ENCODE measurements around the gene LRRC25.

LRRC25 gene

DNA sequence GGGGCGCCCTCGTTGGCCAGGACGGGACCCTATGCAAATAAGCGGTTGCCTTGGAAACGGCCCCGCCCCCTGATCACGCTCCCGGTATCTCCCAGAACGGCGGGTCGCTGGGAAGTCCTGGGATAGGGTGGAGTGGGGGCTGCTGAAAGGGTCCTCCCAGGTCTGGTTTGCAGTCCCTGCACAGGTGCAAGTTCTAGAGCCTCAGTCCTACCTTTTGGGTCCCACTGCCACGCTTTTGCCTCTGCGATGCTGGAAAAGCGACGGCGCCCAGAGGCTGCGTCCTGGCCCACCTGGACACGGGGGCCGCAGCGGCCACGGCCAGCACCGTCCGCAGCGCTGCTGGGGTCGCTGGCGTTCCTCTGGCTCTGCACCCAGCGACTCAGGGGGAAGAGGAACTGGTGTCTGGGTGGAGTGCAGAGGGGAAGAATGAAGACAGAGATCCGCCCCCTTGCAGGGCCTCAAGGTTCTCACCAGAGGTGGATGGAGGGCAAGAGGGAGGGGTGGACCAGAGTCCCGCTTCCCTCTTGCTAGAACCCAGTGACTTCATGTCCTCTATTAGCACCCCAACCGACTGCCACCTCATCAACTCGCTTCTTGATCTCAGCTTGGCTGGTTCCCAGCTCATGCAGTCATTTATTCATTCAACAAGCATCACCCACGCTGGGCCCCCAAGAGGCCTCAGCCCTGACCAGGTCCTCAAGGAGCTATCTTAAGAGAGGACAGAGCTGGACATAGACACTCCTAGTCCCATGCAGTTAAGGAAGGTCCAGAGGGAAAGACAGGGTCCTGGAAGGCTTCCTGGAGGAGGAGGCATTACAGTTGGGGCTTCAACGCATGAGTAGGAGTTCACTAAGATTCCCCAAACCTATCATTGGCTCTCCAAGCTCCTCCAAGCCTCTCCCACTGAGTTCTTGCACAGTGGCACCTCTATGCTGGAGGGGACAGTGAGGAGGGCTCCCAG lies at the start of gene LRRC25:
Gene LRRC25, minus strand, starts transcription at position 381 of the 961 bp plus-strand sequence. CDS start 659 bp downstream, outside the sequence.
- DNase-seq, result no peak

GRCh38 chr19:18446811-18447359 lies 49.5 kb upstream of the LRRC25 start:
- DNase-seq, result no peak

GRCh38 chr19:18446145-18446810 lies 48.9 kb upstream of the LRRC25 start:
- no peak for DNase-seq

DNA sequence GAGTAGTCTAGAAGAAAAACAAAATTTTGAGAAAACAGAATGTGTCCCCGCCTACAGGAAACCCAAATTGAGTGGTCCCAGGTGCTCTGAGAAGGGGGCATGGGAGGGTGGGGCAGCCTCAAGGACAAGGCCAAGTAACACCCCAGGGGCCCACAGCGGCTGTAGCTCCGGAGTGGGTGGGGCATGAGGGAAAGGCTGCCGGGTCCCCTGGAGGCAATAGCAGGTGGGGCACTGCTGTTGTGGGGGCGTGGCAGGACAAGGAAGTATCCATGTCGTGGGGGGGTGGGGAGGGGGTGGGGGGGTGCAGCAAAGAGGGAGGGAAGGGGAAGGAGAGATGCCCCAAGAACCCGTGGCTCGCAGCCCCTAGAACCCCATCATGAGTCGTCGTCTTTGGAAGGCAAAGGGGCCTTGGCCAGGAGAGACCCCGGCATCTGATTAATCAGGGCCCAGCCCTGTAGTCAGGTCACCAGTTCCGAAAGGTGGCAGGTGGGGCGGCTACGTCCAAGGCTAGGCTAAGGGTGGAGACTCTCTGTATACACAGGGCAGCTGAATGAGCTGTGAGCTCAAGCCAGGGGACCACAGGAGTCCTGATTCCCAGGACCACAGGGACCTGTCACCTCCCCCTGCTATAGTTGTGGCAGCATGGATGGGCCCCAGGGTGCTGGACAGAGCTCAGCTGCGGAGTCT lies 48.0 kb upstream of the LRRC25 start:
- no peak for DNase-seq

DNA sequence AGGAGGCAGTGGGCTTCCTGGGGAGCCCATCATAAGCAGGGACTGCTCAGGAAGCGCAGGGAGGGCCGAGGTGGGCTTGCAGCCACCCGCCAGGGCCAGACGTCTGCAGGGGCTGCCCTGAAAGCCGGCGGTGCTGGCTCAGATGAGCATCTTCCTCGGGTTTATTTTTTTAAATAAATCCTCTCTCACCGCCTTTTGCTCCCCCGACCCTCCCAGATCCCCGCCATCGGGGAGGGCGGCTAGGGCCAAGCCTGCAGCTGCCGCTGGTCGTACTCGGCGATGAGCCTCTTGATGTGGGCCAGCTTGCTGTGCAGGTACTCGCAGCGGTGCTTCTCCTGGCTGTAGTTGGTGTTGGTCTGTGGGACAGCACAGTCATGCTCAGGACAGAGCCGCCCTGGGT lies 47.1 kb upstream of the LRRC25 start:
- no peak for DNase-seq

- no peak for DNase-seq
These were observed 46.4 kb upstream of the LRRC25 start for GRCh38 chr19:18443831-18444230.

DNA sequence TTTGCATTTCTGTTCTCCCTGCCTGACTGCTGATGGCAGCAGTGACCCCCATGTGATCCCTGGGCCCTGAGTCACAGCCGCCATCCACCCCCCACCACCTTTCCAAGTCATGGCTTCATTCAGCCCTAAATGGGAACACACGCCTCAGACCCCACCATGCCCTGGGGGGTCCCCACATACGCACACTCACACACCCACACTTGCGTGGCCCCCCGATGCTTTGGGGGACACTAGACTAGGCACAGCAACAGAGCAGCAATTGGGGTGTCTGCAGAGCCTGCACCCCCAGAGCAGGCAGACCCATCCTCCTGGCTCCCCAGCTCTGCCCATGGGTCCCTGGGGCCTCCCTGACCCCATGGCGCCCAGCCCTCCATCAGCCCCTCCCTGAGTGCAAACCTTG lies 46.0 kb upstream of the LRRC25 start:
- no peak for DNase-seq

GRCh38 chr19:18442941-18443340 lies 45.5 kb upstream of the LRRC25 start:
- no peak for DNase-seq

DNA sequence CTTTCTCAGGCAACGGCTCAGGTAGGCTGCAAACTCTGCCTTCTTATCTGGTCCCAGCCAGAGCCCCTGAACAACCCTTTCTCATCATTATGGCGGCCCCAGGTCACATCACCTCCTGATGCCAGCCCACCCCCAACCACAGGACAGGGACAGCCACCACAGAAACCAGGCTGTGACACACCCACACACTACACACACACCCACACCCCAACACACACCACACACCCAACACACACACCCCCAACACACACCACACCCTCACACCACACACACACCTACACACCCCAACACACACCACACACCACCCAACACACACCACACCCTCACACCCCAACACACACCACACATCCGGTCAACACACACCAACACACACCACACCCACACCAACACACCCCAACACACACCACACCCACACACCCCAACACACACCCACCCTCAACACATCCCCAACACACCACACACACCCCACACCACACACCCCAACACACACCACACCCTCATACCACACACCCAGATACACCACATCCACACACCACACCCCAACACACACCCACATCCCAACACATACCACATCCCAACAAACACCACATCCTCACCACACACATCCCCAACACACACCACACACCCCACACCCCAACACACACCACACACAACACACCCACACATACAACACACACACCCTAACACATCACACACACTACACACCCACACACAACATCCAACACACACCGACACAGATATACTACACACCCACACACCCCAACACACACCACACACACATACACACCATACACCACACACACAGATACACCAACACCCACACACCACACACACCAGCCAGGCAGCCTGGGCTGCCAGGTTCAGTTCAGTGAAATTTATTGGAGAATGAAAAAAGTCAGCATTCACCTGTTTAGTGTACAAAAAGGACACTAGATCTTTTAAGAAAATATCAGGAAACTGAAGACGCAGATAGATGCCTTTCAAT lies 44.7 kb upstream of the LRRC25 start:
- DNase-seq, result no peak

DNA sequence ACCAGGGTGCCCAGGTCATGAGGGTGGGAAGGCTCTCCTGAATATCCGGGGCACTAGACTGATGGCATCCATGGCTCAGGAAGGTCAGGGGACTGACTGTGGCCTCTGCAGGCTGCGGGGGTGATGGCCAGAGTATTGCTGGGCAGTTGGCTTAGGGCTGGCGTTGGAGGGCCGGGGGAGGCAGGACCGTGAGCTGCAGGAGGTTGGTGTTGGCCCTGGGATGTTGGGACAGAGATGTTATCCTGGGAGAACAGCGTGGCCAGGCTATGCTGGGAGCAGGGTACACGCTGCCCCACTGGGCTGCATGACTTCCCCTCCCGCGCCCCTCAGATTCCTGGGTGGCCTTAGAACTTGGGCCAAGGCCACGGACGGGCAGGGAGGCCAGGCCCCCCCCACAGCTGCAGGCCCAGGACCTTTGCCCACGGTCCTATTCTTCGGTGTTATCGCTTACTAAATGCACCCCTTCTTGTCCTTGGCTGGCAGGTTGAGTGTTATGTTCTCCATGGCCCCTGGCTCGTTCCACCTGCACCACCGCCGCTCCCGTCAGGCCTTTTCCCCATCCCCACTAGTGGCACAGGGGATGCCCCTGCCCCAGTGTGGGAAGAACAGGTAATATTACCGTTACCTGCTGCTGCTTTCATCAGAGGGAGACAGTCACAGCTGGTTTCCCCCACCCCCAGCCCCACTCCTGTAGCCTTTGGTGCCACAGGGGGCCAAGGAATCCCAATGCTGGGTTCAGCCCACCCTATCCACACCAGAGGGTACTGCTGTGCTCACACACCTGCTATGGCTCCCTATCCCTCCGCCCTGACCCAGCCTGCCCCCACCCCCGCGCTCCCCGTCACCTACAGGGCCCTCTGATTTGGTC lies 43.7 kb upstream of the LRRC25 start:
- no peak for DNase-seq

DNA sequence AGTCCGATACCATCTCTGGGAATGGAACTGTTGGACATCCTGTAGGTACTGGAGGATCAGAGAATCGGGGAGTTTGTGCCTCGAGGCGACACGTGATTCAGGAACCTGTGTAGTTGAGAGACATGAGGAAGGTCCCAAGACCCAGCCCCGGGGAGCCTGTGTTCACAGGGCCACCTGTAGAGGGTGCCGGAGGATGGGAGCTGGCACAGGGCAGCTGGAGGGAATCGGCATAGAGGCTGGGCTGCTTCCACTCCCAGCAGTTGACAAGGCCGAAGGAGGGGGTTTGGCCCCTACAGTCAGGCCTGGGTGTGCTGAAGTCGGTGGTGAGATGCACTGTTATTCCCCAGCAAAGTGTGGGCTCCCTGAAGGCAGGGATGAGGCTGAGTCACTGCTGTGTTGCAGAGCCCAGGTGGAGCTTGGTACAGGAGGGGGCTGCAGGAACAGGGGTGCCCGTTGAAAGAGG lies 43.0 kb upstream of the LRRC25 start:
- DNase-seq, result no peak

GRCh38 chr19:18439910-18440237 lies 42.5 kb upstream of the LRRC25 start:
- no peak for DNase-seq

DNA sequence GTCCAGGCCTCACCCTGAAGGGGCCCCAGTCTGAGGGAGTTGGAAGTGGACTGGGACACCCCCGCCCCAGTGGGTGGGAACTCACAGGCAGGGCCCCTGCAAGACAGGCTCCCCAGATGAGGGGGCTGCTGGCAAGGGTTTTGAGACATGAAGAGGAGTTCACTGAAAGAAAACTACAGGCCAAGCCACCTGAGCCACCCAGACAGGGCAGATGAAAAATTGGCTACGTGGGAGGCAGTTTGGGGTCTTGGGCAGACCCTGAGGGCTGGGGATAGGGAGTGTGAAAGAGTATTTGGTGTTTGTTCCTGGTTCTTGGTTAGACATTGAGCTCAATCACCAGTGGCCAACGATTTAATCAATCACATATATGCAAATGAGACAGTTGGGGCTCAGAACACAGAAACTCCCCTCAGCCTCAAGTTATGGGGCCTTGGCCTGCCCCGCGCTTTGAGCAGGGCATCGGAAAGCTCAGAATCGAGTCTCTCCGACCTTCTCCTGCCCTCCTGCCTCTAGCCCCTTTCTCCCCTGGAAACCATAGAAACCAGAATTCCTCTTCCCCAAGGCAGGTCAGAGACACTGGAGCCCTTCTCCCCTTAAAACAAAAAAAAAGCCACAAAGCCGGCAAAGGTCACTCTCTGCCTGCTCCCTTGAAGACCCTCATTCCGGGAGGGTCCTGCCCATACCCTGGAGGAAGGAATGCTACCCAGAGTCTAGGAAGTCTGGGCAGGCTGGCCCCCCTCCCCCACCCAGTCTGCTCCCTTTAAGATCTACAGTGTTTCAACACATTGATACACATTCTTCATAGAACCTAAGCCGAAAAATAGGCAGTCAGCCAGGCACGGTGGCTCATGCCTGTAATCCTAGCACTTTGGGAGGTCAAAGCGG lies 41.8 kb upstream of the LRRC25 start:
- no peak for DNase-seq

DNA sequence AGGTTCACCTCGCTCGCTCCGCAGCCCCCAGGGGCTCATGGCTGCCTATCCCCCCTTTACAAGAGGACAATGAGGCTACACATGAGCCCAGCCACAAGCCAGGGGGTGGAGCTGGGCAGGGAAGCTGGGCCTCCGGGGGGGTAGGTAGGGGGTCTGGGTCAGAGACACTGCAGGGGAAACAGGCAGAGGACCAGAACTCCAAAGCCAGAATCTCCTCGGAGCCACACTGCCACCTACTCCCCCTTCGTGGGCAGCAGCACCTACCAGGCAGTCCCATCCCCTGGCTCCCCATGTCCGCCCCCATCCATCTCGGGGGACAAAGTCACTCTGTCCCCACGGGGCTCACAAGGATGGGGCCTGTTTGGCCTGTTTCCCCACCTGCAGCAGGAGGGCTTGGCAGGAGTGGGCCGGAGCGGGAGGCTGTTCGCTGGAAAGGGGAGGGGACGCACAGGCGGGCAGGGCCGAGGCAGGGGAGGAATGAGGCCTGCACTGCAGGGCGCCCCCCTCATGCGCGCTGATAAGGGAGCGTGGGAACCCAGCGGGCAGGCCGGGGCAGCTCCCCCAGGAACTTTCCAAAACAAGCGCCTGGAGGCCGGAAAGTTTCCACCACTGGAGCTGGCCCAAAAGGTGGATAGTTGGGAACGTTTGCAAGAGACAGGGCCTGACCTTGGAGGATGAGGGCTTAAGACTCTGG lies 41.1 kb upstream of the LRRC25 start:
- DNase-seq, result no peak

GRCh38 chr19:18437491-18438330 lies 40.3 kb upstream of the LRRC25 start, which contains the start of gene ISYNA1:
TSS of gene ISYNA1 (minus strand) at chr19:18438133. CDS start at chr19:18437979, 154 bp downstream.
- DNase-seq, result peak; percentile 80

DNA sequence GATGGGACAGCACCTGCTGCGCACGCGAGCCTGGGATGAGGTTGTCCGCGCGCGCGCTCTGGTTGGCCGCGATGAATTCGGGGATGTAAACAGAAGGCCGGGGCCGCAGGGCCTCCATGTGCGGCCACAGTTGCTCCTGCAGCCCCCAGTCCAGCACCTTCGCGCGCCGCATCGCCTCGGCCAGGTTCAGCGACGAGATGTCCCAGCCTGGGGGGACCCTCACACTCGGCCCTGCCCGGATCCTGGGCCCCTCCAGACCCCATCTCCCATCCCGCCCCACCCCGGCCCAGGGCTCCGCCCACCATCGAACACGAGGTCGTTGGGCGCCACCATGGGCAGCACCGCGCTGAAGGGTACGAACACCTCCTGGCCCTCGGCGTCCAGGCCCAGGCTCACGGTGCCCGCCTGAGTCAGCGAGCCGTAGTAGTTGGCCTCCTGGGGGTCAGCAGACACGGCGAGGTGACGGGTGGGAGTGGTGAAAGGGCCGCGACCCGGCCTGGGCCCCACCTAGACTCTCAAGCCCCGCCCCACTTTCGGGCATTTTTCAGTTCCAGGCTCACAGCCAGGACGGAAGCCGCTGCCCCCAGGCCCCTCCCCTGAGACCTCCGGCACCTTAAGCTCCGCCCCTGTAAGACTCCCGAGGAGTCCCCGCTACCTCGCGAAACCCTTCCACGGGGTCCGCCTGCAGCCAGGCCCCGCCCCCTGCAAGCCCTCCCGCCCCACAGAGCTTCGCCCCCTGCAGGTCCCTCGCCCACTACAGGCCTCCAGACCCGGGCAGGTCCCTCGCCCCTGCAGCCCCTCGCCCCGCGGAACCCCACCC lies 39.5 kb upstream of the LRRC25 start:
- DNase-seq, result peak; percentile 86
